HepG2 (cell line): Measurements from ENCODE around the gene CES3. TPM values are rescaled to one million over a fixed set of nuclear protein-coding genes. Genes with fewer than 3 reads are reported as not detected.

ENCODE experiments used
- AGO2 ChIP-seq: fragments of 200-400 bp; formaldehyde crosslinking; optimal IDR thresholded peaks from 2 replicates; pipeline ENCODE3; 2017; ENCODE audit warnings: mild to moderate bottlenecking, low read depth, low read length, moderate library complexity
- CREB1 ChIP-seq, 2 experiments: fragments of 450-650 bp in 1 of 2; IDR thresholded peaks; 2 replicates each; pipeline ENCODE4 v1.6.1; 2016 to 2017; ENCODE audit warnings: control low read depth in 1 of 2, mild to moderate bottlenecking in 1 of 2, missing compliant biosample characterization in 1 of 2, missing genetic modification characterization in 1 of 2
- ESRRA ChIP-seq: sonication (generic); formaldehyde crosslinking; IDR thresholded peaks from 2 replicates; pipeline ENCODE4 v1.5.1; 2020; ENCODE audit warnings: mild to moderate bottlenecking, low read depth, missing genetic modification reagents
- FOXC1 ChIP-seq: sonication (generic); formaldehyde crosslinking; IDR thresholded peaks from 2 replicates; pipeline ENCODE4 v1.8.0; 2022; ENCODE audit warnings: mild to moderate bottlenecking, missing genetic modification reagents, borderline replicate concordance
- HNF4G ChIP-seq, 2 experiments: sonication (generic) in 1 of 2; formaldehyde crosslinking in 1 of 2; IDR thresholded peaks; 2 replicates each; pipeline versions ENCODE4 v1.4.0 to v1.6.1; 2011 to 2020; ENCODE audit warnings: borderline replicate concordance in 2 of 2, low read depth in 2 of 2, mild to moderate bottlenecking in 2 of 2, low read length in 1 of 2, missing genetic modification reagents in 1 of 2, moderate library complexity in 1 of 2
- ISL2 ChIP-seq: sonication (generic); formaldehyde crosslinking; IDR thresholded peaks from 2 replicates; pipeline ENCODE4 v1.5.0; 2020; ENCODE audit warnings: missing genetic modification reagents
- PHF20 ChIP-seq: sonication (generic); formaldehyde crosslinking; IDR thresholded peaks from 2 replicates; pipeline ENCODE4 v1.5.0; 2020; ENCODE audit warnings: mild to moderate bottlenecking, missing genetic modification reagents
- POLR2AphosphoS5 ChIP-seq: IDR thresholded peaks from 2 replicates; pipeline ENCODE4 v1.6.1; 2012; ENCODE audit warnings: low read depth, low read length
- PPARG ChIP-seq: conservative IDR thresholded peaks from 2 replicates; pipeline ENCODE4 v1.6.1; 2016; ENCODE audit warnings: missing biosample characterization, missing genetic modification reagents
- SP1 ChIP-seq, 2 experiments: fragments of 450-650 bp in 1 of 2; sonication (generic) in 1 of 2; formaldehyde crosslinking in 1 of 2; IDR thresholded peaks; 2 replicates each; pipeline versions ENCODE4 v1.4.0 to v1.6.1; 2016 to 2020; ENCODE audit warnings: missing genetic modification reagents in 1 of 2
- ZBTB42 ChIP-seq: sonication (generic); formaldehyde crosslinking; IDR thresholded peaks from 2 replicates; pipeline ENCODE4 v1.5.0; 2020; ENCODE audit warnings: mild to moderate bottlenecking, missing genetic modification reagents
- ZNF12 ChIP-seq: sonication (generic); formaldehyde crosslinking; IDR thresholded peaks from 2 replicates; pipeline ENCODE4 v1.5.0; 2020; ENCODE audit warnings: missing genetic modification reagents
- ZNF446 ChIP-seq: sonication (generic); formaldehyde crosslinking; IDR thresholded peaks from 2 replicates; pipeline ENCODE4 v1.5.0; 2020; ENCODE audit warnings: mild to moderate bottlenecking, missing genetic modification reagents
- ZNF563 ChIP-seq: sonication (generic); formaldehyde crosslinking; IDR thresholded peaks from 2 replicates; pipeline ENCODE4 v1.8.0; 2022; ENCODE audit warnings: mild to moderate bottlenecking, moderate library complexity, missing genetic modification reagents
- ZNF709 ChIP-seq: sonication (generic); formaldehyde crosslinking; IDR thresholded peaks from 2 replicates; pipeline ENCODE4 v1.5.0; 2020; ENCODE audit warnings: mild to moderate bottlenecking, missing genetic modification reagents
- ZNF839 ChIP-seq: sonication (generic); formaldehyde crosslinking; IDR thresholded peaks from 2 replicates; pipeline ENCODE4 v1.4.0; 2020; ENCODE audit warnings: missing genetic modification reagents, mild to moderate bottlenecking, borderline replicate concordance
- polyA plus RNA-seq, 8 experiments: library from polyadenylated mRNA; depleted of rRNA in 3 of 8; stranded (reverse) in 7 of 8; unstranded in 1 of 8; fragments of >200 nt; fragmentation: Illumina TruSeq in 4 of 8; extraction: Trizol in 4 of 8; gene quantifications; 2 replicates each; pipeline versions ENCODE4 v1.2.1 to v1.2.3, GENCODE V29; 2011 to 2016; ENCODE audit warnings: low read depth in 4 of 8, missing spikeins in 1 of 8, mixed read lengths in 1 of 8; ENCODE audit not compliant: insufficient read depth in 1 of 8
- total RNA-seq, 5 experiments: library from RNA; depleted of rRNA; stranded (reverse); fragments of >200 nt; fragmentation: Illumina TruSeq; extraction: Trizol; gene quantifications; 2 replicates each; pipeline ENCODE4 v1.2.3, GENCODE V29; 2016; ENCODE audit warnings: low read depth in 1 of 5
- TF ChIP-seq, protein P1 (sequence below): sonication (generic); formaldehyde crosslinking; conservative IDR thresholded peaks from 2 replicates; pipeline ENCODE4 v1.5.0; 2020; ENCODE audit warnings: missing genetic modification reagents
- TF ChIP-seq, protein P2 (sequence below): IDR thresholded peaks from 2 replicates; pipeline ENCODE4 v1.6.1; 2016
- TF ChIP-seq, protein P3 (sequence below): sonication (generic); formaldehyde crosslinking; conservative IDR thresholded peaks from 2 replicates; pipeline ENCODE4 v1.8.0; 2022; ENCODE audit warnings: low read depth, missing genetic modification reagents
- TF ChIP-seq, protein P4 (sequence below): sonication (generic); formaldehyde crosslinking; IDR thresholded peaks from 2 replicates; pipeline ENCODE4 v1.4.0; 2020; ENCODE audit warnings: missing genetic modification reagents, borderline replicate concordance

Gene CES3
- total and polyA plus RNA-seq, 2 of the 13 experiments (the other 11 are each of a cell fraction or from before 2014, with no cell fraction given) = 6.6 to 17.4 TPM

DNA sequence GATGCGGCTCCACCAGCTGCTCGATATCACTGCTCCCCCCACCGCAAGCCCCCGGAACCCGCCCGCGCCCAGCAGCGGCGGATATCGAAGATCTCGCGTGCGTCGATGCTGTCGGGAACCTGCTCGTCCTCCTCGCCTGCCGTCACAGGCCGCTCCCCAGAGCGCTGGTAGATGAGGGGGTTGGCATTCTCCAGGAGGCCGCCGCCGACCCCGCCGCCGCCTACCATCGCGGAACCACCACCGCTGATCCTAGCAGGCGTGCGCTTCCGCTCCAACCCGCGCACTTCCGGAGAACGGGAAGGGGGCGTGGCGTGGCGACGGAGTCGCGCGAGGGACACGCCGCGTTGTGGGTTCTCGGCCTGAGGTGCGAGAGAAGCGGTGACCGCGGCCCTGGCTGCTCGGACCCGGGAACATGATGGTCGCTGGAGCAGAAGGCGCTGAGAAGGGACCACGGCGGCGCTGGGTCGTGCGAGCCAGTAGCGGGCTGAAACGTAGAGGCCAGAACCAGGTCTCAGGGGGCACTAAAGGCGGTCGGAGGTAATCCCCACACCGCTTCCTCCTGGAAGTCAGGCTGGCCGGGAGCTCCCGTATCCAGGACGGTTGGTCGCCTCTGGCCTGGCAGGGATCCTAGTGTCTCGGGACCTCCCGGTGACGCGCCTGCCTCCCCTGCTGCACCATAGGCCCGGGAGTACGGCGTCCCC, 26.8 kb upstream of the CES3 start, which contains the start of gene CIAO2B (continued):
- TF ChIP-seq AGO2 (peak; percentile 81), ZNF12 (CRISPR knock-in tag) (peak; percentile 67; the same call in 1 of the 2 replicates), ZNF563 (CRISPR knock-in tag) (peak; percentile 91), ZNF709 (CRISPR knock-in tag) (peak; percentile 96), CREB1 (IDR thresholded peaks at IDR 0.05) (peak; percentile 45; the same call in 1 of the 2 replicates), CREB1 (CRISPR knock-in tag; IDR thresholded peaks at IDR 0.05) (0 out of 2 replicates have a peak, but pooled peaks have one; percentile 57), ISL2 (CRISPR knock-in tag) (peak; percentile 92), HNF4G (IDR thresholded peaks at IDR 0.05; ENCODE audit: borderline replicate concordance, low read depth, low read length) (no peak), HNF4G (CRISPR knock-in tag; IDR thresholded peaks at IDR 0.05; ENCODE audit: borderline replicate concordance, low read depth) (peak; percentile 66; the same call in 1 of the 2 replicates), POLR2AphosphoS5 (peak; percentile 88), ESRRA (CRISPR knock-in tag) (0 out of 2 replicates have a peak, but pooled peaks have one; percentile 29), FOXC1 (CRISPR knock-in tag) (peak; percentile 85; the same call in 1 of the 2 replicates), ZNF839 (CRISPR knock-in tag) (no peak), ZNF446 (CRISPR knock-in tag) (peak; percentile 95), ZBTB42 (CRISPR knock-in tag) (peak; percentile 28; the same call in 1 of the 2 replicates), PHF20 (CRISPR knock-in tag) (peak; percentile 97), PPARG (CRISPR knock-in tag) (peak; percentile 46), SP1 (IDR thresholded peaks at IDR 0.05) (peak; percentile 69; the same call in 1 of the 2 replicates), SP1 (CRISPR knock-in tag; IDR thresholded peaks at IDR 0.05) (peak; percentile 100)
- TF ChIP-seq, protein P1, sequence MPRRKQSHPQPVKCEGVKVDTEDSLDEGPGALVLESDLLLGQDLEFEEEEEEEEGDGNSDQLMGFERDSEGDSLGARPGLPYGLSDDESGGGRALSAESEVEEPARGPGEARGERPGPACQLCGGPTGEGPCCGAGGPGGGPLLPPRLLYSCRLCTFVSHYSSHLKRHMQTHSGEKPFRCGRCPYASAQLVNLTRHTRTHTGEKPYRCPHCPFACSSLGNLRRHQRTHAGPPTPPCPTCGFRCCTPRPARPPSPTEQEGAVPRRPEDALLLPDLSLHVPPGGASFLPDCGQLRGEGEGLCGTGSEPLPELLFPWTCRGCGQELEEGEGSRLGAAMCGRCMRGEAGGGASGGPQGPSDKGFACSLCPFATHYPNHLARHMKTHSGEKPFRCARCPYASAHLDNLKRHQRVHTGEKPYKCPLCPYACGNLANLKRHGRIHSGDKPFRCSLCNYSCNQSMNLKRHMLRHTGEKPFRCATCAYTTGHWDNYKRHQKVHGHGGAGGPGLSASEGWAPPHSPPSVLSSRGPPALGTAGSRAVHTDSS (CRISPR knock-in tag) = no peak
- TF ChIP-seq, protein P2, sequence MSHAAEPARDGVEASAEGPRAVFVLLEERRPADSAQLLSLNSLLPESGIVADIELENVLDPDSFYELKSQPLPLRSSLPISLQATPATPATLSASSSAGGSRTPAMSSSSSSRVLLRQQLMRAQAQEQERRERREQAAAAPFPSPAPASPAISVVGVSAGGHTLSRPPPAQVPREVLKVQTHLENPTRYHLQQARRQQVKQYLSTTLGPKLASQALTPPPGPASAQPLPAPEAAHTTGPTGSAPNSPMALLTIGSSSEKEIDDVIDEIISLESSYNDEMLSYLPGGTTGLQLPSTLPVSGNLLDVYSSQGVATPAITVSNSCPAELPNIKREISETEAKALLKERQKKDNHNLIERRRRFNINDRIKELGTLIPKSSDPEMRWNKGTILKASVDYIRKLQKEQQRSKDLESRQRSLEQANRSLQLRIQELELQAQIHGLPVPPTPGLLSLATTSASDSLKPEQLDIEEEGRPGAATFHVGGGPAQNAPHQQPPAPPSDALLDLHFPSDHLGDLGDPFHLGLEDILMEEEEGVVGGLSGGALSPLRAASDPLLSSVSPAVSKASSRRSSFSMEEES (CRISPR knock-in tag) = peak; percentile 65
- TF ChIP-seq, protein P3, sequence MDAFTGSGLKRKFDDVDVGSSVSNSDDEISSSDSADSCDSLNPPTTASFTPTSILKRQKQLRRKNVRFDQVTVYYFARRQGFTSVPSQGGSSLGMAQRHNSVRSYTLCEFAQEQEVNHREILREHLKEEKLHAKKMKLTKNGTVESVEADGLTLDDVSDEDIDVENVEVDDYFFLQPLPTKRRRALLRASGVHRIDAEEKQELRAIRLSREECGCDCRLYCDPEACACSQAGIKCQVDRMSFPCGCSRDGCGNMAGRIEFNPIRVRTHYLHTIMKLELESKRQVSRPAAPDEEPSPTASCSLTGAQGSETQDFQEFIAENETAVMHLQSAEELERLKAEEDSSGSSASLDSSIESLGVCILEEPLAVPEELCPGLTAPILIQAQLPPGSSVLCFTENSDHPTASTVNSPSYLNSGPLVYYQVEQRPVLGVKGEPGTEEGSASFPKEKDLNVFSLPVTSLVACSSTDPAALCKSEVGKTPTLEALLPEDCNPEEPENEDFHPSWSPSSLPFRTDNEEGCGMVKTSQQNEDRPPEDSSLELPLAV (CRISPR knock-in tag) = no peak
- TF ChIP-seq, protein P4, sequence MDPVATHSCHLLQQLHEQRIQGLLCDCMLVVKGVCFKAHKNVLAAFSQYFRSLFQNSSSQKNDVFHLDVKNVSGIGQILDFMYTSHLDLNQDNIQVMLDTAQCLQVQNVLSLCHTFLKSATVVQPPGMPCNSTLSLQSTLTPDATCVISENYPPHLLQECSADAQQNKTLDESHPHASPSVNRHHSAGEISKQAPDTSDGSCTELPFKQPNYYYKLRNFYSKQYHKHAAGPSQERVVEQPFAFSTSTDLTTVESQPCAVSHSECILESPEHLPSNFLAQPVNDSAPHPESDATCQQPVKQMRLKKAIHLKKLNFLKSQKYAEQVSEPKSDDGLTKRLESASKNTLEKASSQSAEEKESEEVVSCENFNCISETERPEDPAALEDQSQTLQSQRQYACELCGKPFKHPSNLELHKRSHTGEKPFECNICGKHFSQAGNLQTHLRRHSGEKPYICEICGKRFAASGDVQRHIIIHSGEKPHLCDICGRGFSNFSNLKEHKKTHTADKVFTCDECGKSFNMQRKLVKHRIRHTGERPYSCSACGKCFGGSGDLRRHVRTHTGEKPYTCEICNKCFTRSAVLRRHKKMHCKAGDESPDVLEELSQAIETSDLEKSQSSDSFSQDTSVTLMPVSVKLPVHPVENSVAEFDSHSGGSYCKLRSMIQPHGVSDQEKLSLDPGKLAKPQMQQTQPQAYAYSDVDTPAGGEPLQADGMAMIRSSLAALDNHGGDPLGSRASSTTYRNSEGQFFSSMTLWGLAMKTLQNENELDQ (CRISPR knock-in tag) = peak; percentile 11; the same call in 1 of the 2 replicates
